Measurements from ENCODE around the gene DDX19B.
"Not testable (repeated sequence)": the region's sequence is repeated elsewhere in the genome, so short reads cannot be mapped to it uniquely, and the experiment has no call there.

The DDX19B gene

DNA sequence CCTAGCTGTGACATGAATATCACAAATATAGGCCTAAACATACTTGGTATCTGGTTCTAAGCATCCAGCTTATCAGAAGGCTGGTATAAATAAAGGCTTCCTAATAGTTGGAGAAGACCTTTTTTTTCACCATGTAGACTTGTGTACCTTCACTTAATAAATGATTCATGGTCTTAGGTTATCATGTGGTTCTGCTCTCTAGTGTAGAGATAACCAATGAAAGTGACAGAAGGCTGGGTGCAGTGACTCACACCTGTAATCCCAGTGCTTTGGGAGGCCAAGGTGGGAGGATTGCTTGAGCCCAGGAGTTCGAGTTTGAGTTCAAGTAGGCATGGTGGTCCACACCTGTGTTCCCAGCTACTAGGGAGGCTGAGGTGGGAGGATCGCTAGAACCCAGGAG lies 50.8 kb downstream of the DDX19B start:
- DNase-seq (ENCODE audit: low spot score) = no peak

DNA sequence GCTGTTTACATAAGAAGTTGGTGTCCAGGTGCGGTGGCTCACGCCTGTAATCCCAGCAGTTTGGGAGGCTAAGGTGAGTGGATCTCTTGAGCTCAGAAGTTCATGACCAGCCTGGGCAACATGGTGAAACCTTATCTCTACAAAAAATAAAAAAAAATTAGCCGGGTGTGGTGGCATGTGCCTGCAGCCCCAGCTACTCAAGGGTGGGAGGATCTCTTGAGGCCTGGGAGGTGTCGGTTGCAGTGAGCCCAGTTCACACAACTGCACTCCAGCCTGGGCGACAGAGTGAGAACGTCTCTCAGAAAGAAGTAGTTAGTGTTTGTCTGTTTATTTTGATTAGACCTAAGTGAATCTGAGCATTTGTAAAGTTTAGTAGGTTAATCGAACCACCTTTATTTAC lies 60.6 kb downstream of the DDX19B start:
- no peak for DNase-seq (ENCODE audit: low spot score)

DNA sequence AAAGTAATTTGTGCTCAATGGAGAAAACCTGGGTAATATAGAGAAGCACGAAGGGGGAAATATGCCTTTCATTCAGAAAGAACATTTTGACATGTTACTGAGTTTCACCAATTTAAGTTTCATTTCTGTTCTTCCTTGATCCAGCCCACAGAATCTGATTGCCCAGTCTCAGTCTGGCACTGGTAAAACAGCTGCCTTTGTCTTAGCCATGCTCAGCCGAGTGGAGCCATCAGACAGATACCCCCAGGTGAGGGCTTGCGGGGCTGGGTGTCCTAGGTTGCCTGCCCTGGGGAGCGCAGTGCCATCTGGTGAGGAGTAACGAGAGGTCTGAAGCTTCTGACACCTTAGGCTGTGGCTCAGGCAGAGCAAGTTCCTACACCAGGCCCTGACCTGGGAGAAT lies 65.4 kb downstream of the DDX19B start:
- DNase-seq (ENCODE audit: low spot score) = no peak

DNA sequence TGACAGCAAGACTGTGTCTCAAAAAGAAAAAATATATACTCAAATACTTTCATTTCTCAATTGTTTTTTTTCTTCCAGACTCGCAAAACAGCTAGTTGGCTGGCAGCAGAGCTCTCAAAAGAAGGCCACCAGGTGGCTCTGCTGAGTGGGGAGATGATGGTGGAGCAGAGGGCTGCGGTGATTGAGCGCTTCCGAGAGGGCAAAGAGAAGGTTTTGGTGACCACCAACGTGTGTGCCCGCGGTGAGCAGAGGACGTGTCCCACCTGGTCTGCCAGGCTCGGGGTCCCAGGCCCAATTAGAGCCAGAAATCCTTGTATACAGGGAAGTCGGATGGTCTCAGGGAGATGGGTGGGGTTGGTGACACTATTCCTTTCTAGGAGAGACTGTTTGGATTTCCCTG lies 71.2 kb downstream of the DDX19B start:
- DNase-seq (ENCODE audit: low spot score) = not testable (repeated sequence)

- DNase-seq (ENCODE audit: low spot score) = no peak
Observed at GRCh38 chr16:70370924-70371323, 71.9 kb downstream of the DDX19B start.

GRCh38 chr16:70372921-70373728 lies 74.1 kb downstream of the DDX19B start:
- DNase-seq (ENCODE audit: low spot score) = no peak

DNA sequence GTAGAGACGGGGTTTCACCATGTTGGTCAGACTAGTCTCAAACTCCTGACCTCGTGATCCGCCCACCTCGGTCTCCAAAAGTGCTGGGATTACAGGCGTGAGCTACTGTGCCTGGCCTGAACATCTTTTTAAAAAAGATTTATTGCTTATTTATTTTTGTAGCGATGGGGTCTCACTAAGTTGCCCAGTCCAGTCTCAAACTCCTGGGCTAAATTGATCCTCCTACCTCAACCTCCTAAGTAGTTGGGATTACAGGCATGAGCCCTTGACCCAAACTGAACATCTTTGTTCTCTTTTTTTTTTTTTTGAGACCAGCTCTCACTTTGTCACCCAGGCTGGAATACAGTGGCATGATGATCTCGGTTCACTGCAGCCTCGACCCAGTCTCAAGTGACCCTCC lies 75.2 kb downstream of the DDX19B start:
- no peak for DNase-seq (ENCODE audit: low spot score)

GRCh38 chr16:70375636-70376611 lies 76.9 kb downstream of the DDX19B start:
- no peak for DNase-seq (ENCODE audit: low spot score)

GRCh38 chr16:70377782-70378181 lies 78.8 kb downstream of the DDX19B start:
- no peak for DNase-seq (ENCODE audit: low spot score)

- no peak for DNase-seq (ENCODE audit: low spot score)
Observed at GRCh38 chr16:70378869-70379493, 80.0 kb downstream of the DDX19B start.

DNA sequence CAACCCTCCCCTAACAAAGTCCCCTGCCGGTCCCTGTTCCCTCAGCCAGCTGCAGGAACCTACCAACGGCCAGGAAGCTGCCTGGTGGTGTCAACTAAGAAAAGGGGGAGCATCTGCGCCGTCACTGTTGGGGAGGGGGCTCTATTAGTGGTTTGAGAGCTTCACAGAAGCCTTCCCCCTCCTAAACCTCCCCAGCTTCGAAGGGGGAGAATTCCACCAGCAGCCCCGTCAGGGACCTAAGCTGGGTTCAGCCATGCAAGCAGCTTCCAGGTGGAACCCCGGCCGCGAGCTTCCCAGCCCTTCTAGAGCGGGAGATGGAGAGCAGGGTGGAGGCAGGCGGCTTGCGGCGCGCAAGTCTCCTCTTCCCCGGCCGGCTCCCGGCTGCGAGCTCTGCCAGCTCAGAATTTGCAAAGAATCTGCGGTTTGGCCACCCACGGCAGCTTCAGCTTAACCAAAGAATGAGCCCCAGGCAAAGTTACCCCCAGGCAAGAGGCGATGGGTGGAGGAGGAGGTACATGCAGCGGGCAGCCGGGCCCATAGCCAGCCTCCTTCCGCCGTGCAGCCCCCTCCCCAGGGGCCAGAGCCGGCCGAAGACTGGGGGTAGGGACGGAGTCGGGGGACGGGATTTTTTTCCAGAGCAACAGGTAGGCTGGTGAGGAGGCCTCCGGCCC lies 81.4 kb downstream of the DDX19B start:
- peak; percentile 48 for DNase-seq (ENCODE audit: low spot score)

DNA sequence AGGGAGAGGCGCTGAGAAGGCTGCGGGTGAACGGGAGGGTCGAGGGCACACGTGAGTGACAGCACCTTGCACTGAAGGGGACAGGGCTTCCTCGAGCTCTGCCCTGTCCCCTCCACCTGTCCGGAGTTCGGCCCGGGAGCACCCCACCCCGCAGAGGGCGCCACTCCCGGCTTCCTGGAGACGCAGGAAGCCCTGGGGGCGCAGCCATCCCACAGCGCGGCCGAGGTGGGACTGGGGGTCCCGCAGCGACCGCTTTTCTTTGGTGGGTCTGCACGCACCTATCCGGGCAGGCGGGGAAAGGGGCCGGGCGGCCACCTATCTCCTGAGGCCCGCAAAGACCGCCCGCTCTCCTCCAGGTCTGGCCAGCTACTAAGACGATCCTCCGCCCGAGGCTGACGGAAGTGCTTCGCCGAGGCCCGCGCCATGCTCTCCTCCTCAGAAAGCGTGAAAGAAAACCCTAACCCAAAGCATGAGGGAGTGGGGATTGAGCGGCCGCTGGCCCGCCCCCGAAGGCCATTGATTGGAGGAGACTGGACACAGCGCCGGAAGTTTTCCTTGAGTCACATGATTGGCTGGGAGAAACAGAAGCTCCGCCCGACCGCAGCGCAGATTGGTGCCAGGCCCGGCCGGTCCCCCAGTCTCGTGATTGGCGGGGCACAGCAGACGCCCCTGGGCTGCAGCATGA lies 82.1 kb downstream of the DDX19B start:
- peak; percentile 96 for DNase-seq (ENCODE audit: low spot score)

- no peak for DNase-seq (ENCODE audit: low spot score)
Observed at GRCh38 chr16:70381604-70382342, 82.8 kb downstream of the DDX19B start.

DNA sequence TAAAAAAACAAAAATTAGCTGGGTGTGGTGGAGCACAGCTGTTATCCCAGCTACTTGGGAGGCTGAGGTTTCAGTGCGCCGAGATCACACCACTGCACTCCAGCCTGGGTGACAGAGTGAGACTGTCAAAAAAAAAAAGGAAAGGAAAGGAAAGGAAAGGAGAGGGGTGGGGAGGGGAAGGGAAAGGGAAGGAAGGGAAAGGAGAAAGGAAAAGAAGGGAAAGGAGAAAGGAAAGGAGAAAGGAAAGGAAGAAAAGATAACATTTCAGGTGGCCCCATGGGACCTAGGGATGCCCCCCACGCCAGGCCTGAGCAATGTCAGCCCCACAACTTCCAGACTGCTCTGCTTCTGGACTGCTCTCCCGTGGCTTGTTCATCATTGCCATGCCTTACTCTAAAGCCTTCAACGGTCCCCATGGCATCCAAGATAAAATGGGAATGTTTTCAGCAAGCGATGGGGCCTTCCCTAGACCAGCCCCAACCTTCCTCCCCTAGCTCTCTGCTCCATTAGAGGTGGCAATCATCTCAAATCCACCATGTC lies 84.5 kb downstream of the DDX19B start:
- no peak for DNase-seq (ENCODE audit: low spot score)
